SK-N-MC (cell line): Measurements from ENCODE around the gene TNFRSF8.

Experiments
- EZH2 ChIP-seq: fragments of 200-600 bp; sonication (generic); IDR thresholded peaks from one replicate; pipeline ENCODE4 v1.6.1; 2017; ENCODE audit warnings: antibody characterized with exemption
- POLR2AphosphoS5 ChIP-seq: IDR thresholded peaks from 2 replicates; pipeline ENCODE4 v1.6.1; 2012; ENCODE audit warnings: mild to moderate bottlenecking, low read depth, low read length, borderline replicate concordance

DNA sequence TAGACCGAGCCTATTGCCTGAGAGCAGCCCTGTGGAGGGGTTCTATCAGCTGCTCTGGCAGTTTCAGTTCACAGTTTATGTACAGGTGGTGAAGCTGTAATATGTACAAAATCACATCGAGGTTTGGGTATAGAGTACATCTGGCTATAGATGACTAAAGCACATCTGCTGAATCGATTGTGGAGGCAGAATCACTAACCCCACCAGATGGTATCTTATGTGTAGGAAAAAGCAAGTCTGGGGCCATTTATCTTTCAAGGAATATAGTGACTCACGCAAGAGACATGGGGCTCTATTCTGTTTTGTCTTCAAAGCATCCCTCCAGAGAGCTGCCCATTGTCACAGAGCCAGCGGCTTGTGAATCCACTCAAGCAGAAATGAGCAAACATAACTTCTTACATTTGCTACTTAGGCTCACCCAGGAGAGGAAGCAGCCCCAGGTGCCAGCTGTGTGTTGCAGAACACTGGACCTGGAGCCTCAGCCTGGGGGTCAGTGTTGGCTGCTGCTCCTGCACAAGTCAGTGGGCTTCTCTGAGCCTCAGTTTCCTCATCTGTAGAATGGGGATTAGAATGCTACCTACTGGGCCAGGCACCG is 22.5 kb upstream of the TNFRSF8 start:
- no peak for TF ChIP-seq POLR2AphosphoS5
- no peak for TF ChIP-seq EZH2
